WTC11 (cell line): ENCODE data around the gene ALDH16A1. TPM values are rescaled to one million over a fixed set of nuclear protein-coding genes. Genes with fewer than 3 reads are reported as not detected.

Experiments
- ATAC-seq: fragments of 200-7000 bp; cut with Tn5 transposase; 2 replicates; pipeline ENCODE4 v1.10.0; 2021; ENCODE audit warnings: mild to moderate bottlenecking, moderate library complexity
- CTCF ChIA-PET: fragments of 300-600 bp; sonication (Branson Sonifier 250); formaldehyde crosslinking; loops from one replicate; lab custom pipeline; 2021; ENCODE audit warnings: antibody characterized with exemption; lab: Charles Lee
- POLR2A ChIA-PET: fragments of 350-600 bp; sonication (Branson Sonifier 250); formaldehyde crosslinking; loops from one replicate; lab custom pipeline; 2021; ENCODE audit warnings: antibody characterized with exemption; lab: Charles Lee
- DNase-seq: peaks from one replicate; pipeline ENCODE4 v3.0.0; 2021; ENCODE audit warnings: low spot score
- H3K27ac Mint-ChIP-seq: 2 replicates; pipeline ENCODE4 v1.8.0; 2021; ENCODE audit warnings: mixed read lengths
- H3K27me3 Mint-ChIP-seq: 2 replicates; pipeline ENCODE4 v1.8.0; 2021; ENCODE audit warnings: low read depth, mild to moderate bottlenecking, moderate library complexity, mixed read lengths
- H3K36me3 Mint-ChIP-seq: 2 replicates; pipeline ENCODE4 v1.8.0; 2021; ENCODE audit warnings: mixed read lengths
- H3K4me1 Mint-ChIP-seq: 2 replicates; pipeline ENCODE4 v1.8.0; 2022; ENCODE audit warnings: mixed read lengths
- H3K4me3 Mint-ChIP-seq: 2 replicates; pipeline ENCODE4 v1.8.0; 2021; ENCODE audit warnings: mild to moderate bottlenecking, moderate library complexity, mixed read lengths
- H3K9me3 Mint-ChIP-seq: 2 replicates; pipeline ENCODE4 v1.8.0; 2021; ENCODE audit warnings: mixed read lengths
- ATF6 ChIP-seq: sonication (generic); formaldehyde crosslinking; IDR thresholded peaks from 2 replicates; pipeline ENCODE4 v1.8.1; 2023; ENCODE audit warnings: mild to moderate bottlenecking, missing genetic modification reagents
- CREM ChIP-seq: sonication (generic); formaldehyde crosslinking; IDR thresholded peaks from 2 replicates; pipeline ENCODE4 v1.8.1; 2022; ENCODE audit warnings: mild to moderate bottlenecking, missing genetic modification reagents, moderate library complexity
- CTCF ChIP-seq: fragments of 200-600 bp; IDR thresholded peaks from 2 replicates; pipeline ENCODE4 v1.8.0; 2022; ENCODE audit warnings: antibody characterized with exemption
- E2F5 ChIP-seq: sonication (generic); formaldehyde crosslinking; IDR thresholded peaks from 2 replicates; pipeline ENCODE4 v1.8.1; 2022; ENCODE audit warnings: mild to moderate bottlenecking, moderate library complexity, missing genetic modification reagents
- EMX1 ChIP-seq: fragments of 250-450 bp; sonication (Bioruptor Pico); IDR thresholded peaks from 2 replicates; pipeline ENCODE4 v1.8.0; 2021; ENCODE audit warnings: mild to moderate bottlenecking
- ESRRA ChIP-seq: sonication (generic); formaldehyde crosslinking; IDR thresholded peaks from 2 replicates; pipeline ENCODE4 v1.8.1; 2022; ENCODE audit warnings: mild to moderate bottlenecking, missing genetic modification reagents, borderline replicate concordance
- ETV6 ChIP-seq: sonication (generic); formaldehyde crosslinking; IDR thresholded peaks from 2 replicates; pipeline ENCODE4 v1.8.1; 2022; ENCODE audit warnings: mild to moderate bottlenecking, missing genetic modification reagents
- FOXK1 ChIP-seq: sonication (generic); formaldehyde crosslinking; IDR thresholded peaks from 2 replicates; pipeline ENCODE4 v1.8.0; 2022; ENCODE audit warnings: mild to moderate bottlenecking, moderate library complexity, missing genetic modification reagents
- HMGA2 ChIP-seq: fragments of 250-450 bp; sonication (Bioruptor Pico); IDR thresholded peaks from 2 replicates; pipeline ENCODE4 v1.4.0; 2021; ENCODE audit warnings: mild to moderate bottlenecking, moderate library complexity
- HMGXB4 ChIP-seq: sonication (generic); formaldehyde crosslinking; IDR thresholded peaks from 2 replicates; pipeline ENCODE4 v1.8.1; 2023; ENCODE audit warnings: mild to moderate bottlenecking, moderate library complexity, missing genetic modification reagents
- IRF2 ChIP-seq: sonication (generic); formaldehyde crosslinking; IDR thresholded peaks from 2 replicates; pipeline ENCODE4 v1.8.0; 2022; ENCODE audit warnings: low read depth, missing genetic modification reagents, borderline replicate concordance
- JUN ChIP-seq: sonication (generic); formaldehyde crosslinking; IDR thresholded peaks from 2 replicates; pipeline ENCODE4 v1.8.0; 2023; ENCODE audit warnings: mild to moderate bottlenecking, missing genetic modification reagents
- MYBL2 ChIP-seq: sonication (generic); formaldehyde crosslinking; IDR thresholded peaks from 2 replicates; pipeline ENCODE4 v1.8.1; 2023; ENCODE audit warnings: mild to moderate bottlenecking, moderate library complexity, missing genetic modification reagents
- NFATC4 ChIP-seq: fragments of 250-450 bp; sonication (Bioruptor Pico); IDR thresholded peaks from 2 replicates; pipeline ENCODE4 v1.9.0; 2021; ENCODE audit warnings: mild to moderate bottlenecking
- PRDM15 ChIP-seq: sonication (generic); formaldehyde crosslinking; IDR thresholded peaks from 2 replicates; pipeline ENCODE4 v1.8.0; 2022; ENCODE audit warnings: missing genetic modification reagents
- SP1 ChIP-seq: sonication (generic); formaldehyde crosslinking; conservative IDR thresholded peaks from 2 replicates; pipeline ENCODE4 v1.8.1; 2022; ENCODE audit warnings: missing genetic modification reagents
- TEAD1 ChIP-seq: sonication (generic); formaldehyde crosslinking; IDR thresholded peaks from 2 replicates; pipeline ENCODE4 v1.8.0; 2022; ENCODE audit warnings: mild to moderate bottlenecking, missing genetic modification reagents
- ZNF281 ChIP-seq: sonication (generic); formaldehyde crosslinking; IDR thresholded peaks from 2 replicates; pipeline ENCODE4 v1.8.0; 2023; ENCODE audit warnings: mild to moderate bottlenecking, missing genetic modification reagents
- ZNF512 ChIP-seq: sonication (generic); formaldehyde crosslinking; IDR thresholded peaks from 2 replicates; pipeline ENCODE4 v1.8.1; 2022; ENCODE audit warnings: missing genetic modification reagents, borderline replicate concordance
- ZSCAN18 ChIP-seq: fragments of 250-450 bp; sonication (Bioruptor Pico); IDR thresholded peaks from 2 replicates; pipeline ENCODE4 v2.1.2; 2022; ENCODE audit warnings: mild to moderate bottlenecking, moderate library complexity
- total RNA-seq: library from RNA; stranded (reverse); gene quantifications from 3 replicates; pipeline ENCODE4 v1.2.3, GENCODE V29; 2021

The ALDH16A1 gene
- total RNA-seq, 1 experiment from 2014 or later = 44.3 TPM

GRCh38 chr19:49443366-49444099 lies 9.5 kb upstream of the ALDH16A1 start:
- ChIA-PET POLR2A (interaction anchor here (1.1 to 1.5 kb wide), 3 partner anchors 8 to 17 kb away, joined by 3 read pairs; partner anchors contain the start of gene PIH1D1), CTCF (interaction anchor here (0.6 to 2.8 kb wide), 28 partner anchors 9 to 143 kb away, joined by 3 to 34 read pairs (median 8); partner anchors contain the start of genes ALDH16A1, DKKL1, GFY and PIH1D1)
- Mint-ChIP-seq H3K4me1 (peaks cover 35% of the 10 kb centered on the region), H3K27me3 (peaks cover 39% of the 10 kb centered on the region), H3K27ac (no peak overlapping the region), H3K36me3 (peaks cover 9% of the 10 kb centered on the region), H3K9me3 (no peaks in the 10 kb centered on the region), H3K4me3 (peak overlapping the region; percentile 63)
- peak; percentile 43 for ATAC-seq
- peak; percentile 97 for DNase-seq
- no peak for TF ChIP-seq HMGA2 (CRISPR knock-in tag)
- no peak for TF ChIP-seq ATF6 (CRISPR knock-in tag)
- TF ChIP-seq EMX1 (CRISPR knock-in tag) = no peak
- TF ChIP-seq ZNF281 (CRISPR knock-in tag) = no peak
- peak; percentile 3 for TF ChIP-seq TEAD1 (CRISPR knock-in tag)
- TF ChIP-seq E2F5 (CRISPR knock-in tag) = 0 out of 2 replicates have a peak, but pooled peaks have one; percentile 49
- TF ChIP-seq NFATC4 (CRISPR knock-in tag) = 0 out of 2 replicates have a peak, but pooled peaks have one; percentile 23
- TF ChIP-seq ETV6 (CRISPR knock-in tag) = peak; percentile 44; the same call in 1 of the 2 replicates
- TF ChIP-seq CTCF = peak; percentile 79
- peak; percentile 49; the same call in 1 of the 2 replicates for TF ChIP-seq PRDM15 (CRISPR knock-in tag)
- 0 out of 2 replicates have a peak, but pooled peaks have one; percentile 86 for TF ChIP-seq ZNF512
- peak; percentile 43; the same call in 1 of the 2 replicates for TF ChIP-seq MYBL2
- no peak for TF ChIP-seq IRF2 (CRISPR knock-in tag)
- no peak for TF ChIP-seq ESRRA
- TF ChIP-seq HMGXB4 (CRISPR knock-in tag) = peak; percentile 73; the same call in 1 of the 2 replicates
- TF ChIP-seq ZSCAN18 (CRISPR knock-in tag) = no peak
- peak; percentile 12; the same call in 1 of the 2 replicates for TF ChIP-seq CREM (CRISPR knock-in tag)
- 0 out of 2 replicates have a peak, but pooled peaks have one; percentile 45 for TF ChIP-seq FOXK1
- no peak for TF ChIP-seq JUN (CRISPR knock-in tag)
- TF ChIP-seq SP1 (CRISPR knock-in tag) = peak; percentile 74
